Stimulated activated CD8-positive, alpha-beta memory T cell treated with anti-CD3 and anti-CD28 coated beads, Interleukin-15, amount 100 ng/mL, for 1 hour (primary cell): ENCODE data around the gene SPRN.
"Not testable (repeated sequence)": the region's sequence is repeated elsewhere in the genome, so short reads cannot be mapped to it uniquely, and the experiment has no call there.

ENCODE experiments used
- DNase-seq: peaks from one replicate; pipeline ENCODE4 v3.0.0-alpha.2; 2020; ENCODE audit warnings: low read depth

SPRN gene

GRCh38 chr10:133439517-133440461, 15.4 kb upstream of the SPRN start:
- no peak for DNase-seq

- DNase-seq, result no peak
These were observed 14.4 kb upstream of the SPRN start for GRCh38 chr10:133438711-133439273.

- DNase-seq, result not testable (repeated sequence)
These were observed 8.4 kb upstream of the SPRN start for GRCh38 chr10:133432789-133433188.

GRCh38 chr10:133431888-133432613, 7.6 kb upstream of the SPRN start:
- DNase-seq, result not testable (repeated sequence)

GRCh38 chr10:133429571-133429970, 5.1 kb upstream of the SPRN start:
- not testable (repeated sequence) for DNase-seq

- DNase-seq, result not testable (repeated sequence)
These were observed 323 bp downstream of the SPRN start for GRCh38 chr10:133424102-133424501.

GRCh38 chr10:133422807-133423771, 1.3 kb downstream of the SPRN start:
- no peak for DNase-seq

GRCh38 chr10:133422223-133422806, 2.1 kb downstream of the SPRN start:
- no peak for DNase-seq

- DNase-seq, result no peak
These were observed 2.8 kb downstream of the SPRN start for GRCh38 chr10:133421336-133422222.

- DNase-seq, result no peak
These were observed 3.8 kb downstream of the SPRN start for GRCh38 chr10:133420579-133420978.

GRCh38 chr10:133420028-133420427, 4.4 kb downstream of the SPRN start:
- DNase-seq, result no peak

- no peak for DNase-seq
These were observed 5.0 kb downstream of the SPRN start for GRCh38 chr10:133419211-133419950.

GRCh38 chr10:133418289-133418993, 6.0 kb downstream of the SPRN start:
- no peak for DNase-seq

GRCh38 chr10:133415752-133416151, 8.7 kb downstream of the SPRN start:
- no peak for DNase-seq

- DNase-seq, result not testable (repeated sequence)
These were observed 10.0 kb downstream of the SPRN start for GRCh38 chr10:133414401-133414800.

GRCh38 chr10:133412381-133412711, 12.1 kb downstream of the SPRN start:
- no peak for DNase-seq

- DNase-seq, result no peak
These were observed 12.7 kb downstream of the SPRN start for GRCh38 chr10:133411523-133412380.
